Kidney epithelial cell (primary cell): ENCODE measurements around the gene SELENON. TPM values are rescaled to one million over a fixed set of nuclear protein-coding genes. Genes with fewer than 3 reads are reported as not detected.

Experiments used
- DNase-seq: peaks from one replicate; pipeline ENCODE4 v3.0.0-alpha.2; 2010; ENCODE audit warnings: low read depth
- H3K27me3 ChIP-seq: 2 replicates; pipeline ENCODE4 v1.6.0; 2011; ENCODE audit warnings: low read length; ENCODE audit not compliant: control insufficient read depth, insufficient read depth
- H3K36me3 ChIP-seq: 2 replicates; pipeline ENCODE4 v1.5.1; 2011; ENCODE audit warnings: low read length; ENCODE audit not compliant: control insufficient read depth, insufficient read depth
- H3K4me3 ChIP-seq: 2 replicates; pipeline ENCODE4 v1.5.1; 2011; ENCODE audit warnings: low read depth, mild to moderate bottlenecking, control low read depth, low read length
- total RNA-seq: library from RNA; depleted of rRNA; stranded (reverse); fragments of >200 nt; gene quantifications from 2 replicates; pipeline ENCODE4 v1.2.3, GENCODE V29; 2015
- TF ChIP-seq, protein P1 (sequence below): IDR thresholded peaks from 2 replicates; pipeline ENCODE4 v1.5.1; 2011; ENCODE audit warnings: mild to moderate bottlenecking, moderate library complexity, low read length, control low read depth, inconsistent platforms; ENCODE audit not compliant: insufficient read depth, poor library complexity, severe bottlenecking

SELENON gene
- total RNA-seq, 1 donor from 2014 or later, result 50.8 TPM

DNA sequence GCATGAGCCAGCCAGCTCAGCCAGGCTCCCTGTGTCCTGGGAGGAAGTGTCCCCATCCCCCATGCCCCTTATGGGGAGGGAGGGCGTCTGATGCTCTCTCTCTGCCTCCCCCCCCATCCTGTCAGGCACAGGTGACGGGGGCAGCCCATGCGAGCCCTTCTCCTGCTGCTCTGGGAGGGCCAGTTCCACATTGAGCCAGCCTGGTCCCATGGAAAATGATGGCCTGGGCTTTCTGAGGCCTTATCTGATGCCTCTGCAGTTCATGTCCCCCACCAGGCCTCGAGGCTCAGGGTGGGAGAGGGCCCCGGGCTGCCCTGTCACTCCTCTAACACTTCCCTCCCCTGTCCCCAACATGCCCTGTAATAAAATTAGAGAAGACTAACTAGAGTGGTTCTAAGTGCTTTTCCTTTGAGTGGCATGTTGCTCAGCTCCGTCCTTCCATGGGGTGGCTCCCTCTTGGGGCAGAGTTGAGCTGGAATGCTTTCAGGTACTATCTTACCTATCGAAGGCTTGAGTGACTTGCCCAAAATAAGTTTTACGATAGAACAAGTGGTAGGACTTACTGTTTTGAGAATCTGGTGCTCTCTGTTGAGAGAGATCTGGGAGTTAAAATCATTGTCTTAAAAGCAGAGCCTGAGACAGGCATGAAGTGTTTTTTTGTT is 18.0 kb downstream of the SELENON start:
- Histone ChIP-seq H3K4me3 (no peak overlapping the region), H3K36me3 (no peaks in the 10 kb centered on the region), H3K27me3 (no peaks in the 10 kb centered on the region)
- no peak for DNase-seq
- TF ChIP-seq, protein P1, sequence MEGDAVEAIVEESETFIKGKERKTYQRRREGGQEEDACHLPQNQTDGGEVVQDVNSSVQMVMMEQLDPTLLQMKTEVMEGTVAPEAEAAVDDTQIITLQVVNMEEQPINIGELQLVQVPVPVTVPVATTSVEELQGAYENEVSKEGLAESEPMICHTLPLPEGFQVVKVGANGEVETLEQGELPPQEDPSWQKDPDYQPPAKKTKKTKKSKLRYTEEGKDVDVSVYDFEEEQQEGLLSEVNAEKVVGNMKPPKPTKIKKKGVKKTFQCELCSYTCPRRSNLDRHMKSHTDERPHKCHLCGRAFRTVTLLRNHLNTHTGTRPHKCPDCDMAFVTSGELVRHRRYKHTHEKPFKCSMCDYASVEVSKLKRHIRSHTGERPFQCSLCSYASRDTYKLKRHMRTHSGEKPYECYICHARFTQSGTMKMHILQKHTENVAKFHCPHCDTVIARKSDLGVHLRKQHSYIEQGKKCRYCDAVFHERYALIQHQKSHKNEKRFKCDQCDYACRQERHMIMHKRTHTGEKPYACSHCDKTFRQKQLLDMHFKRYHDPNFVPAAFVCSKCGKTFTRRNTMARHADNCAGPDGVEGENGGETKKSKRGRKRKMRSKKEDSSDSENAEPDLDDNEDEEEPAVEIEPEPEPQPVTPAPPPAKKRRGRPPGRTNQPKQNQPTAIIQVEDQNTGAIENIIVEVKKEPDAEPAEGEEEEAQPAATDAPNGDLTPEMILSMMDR, result peak; percentile 39

DNA sequence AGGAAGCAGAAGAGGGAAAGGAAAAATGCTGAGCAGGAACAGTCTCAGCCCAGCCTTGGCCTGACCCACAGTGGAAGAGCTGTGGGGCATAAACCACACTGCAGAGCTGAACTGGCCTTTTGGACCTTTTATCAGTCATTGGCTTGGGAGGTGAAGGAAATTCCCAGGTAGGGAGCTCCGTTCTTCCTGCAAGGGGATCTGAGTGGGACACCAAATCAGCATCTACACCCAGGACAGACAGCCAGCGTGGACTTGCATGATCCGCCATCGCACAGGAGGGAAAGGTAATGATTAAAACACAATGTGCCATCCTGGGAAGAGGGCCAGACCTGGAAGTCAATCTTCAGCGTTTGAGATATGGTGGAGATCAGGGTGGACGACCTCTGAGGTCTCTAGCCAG is 18.6 kb downstream of the SELENON start:
- H3K36me3 ChIP-seq, result no peaks in the 10 kb centered on the region
- DNase-seq, result no peak
- H3K27me3 ChIP-seq, result no peaks in the 10 kb centered on the region
- no peak overlapping the region for H3K4me3 ChIP-seq
- TF ChIP-seq, protein P1, result no peak

DNA sequence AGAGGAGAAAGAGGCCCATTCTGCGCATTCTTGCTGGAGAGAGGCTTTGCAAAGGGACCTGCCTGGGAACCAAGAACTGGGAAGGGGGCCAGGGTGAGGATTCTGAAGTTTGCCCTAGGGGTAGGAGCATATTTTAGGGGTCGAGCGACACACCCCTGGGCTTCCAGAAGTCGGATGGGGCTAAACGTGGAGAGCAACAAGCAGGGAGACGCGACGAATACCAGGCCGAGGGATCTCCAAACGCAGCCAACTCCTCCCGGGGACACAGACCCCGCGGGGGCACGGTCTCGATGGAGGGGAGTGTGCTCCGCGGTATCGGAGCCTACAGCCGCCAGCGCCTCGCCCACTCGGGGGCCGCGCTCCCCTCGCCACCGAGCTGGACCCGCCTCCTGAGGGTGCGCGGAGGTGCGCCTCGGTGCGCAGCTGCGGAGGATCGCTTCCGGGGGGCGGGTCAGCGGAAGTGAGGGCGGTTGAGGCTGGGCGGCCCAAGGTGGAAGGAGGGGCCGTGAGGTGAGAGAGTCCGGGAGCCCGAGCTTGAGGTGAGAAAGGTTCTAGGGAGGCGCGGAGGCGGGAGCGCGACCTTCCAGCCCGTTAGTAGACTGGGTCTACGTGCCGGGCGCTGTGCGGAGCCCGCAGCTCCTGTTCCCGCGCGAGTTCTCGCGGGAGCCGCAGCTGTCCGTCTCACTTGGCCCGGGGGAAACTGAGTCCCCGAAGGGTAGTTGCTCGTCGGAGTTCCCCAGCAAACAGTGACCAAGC is 19.7 kb downstream of the SELENON start, which contains the start of gene MTFR1L:
Gene MTFR1L (plus strand): TSS at position 464 of the 756 bp plus-strand sequence. CDS start 3,151 bp downstream, outside the sequence.
- H3K36me3 ChIP-seq, result no peaks in the 10 kb centered on the region
- TF ChIP-seq, protein P1, result no peak
- peak; percentile 50 for DNase-seq
- no peaks in the 10 kb centered on the region for H3K27me3 ChIP-seq
- H3K4me3 ChIP-seq, result peak within 1 kb of the TSS; percentile 85

DNA sequence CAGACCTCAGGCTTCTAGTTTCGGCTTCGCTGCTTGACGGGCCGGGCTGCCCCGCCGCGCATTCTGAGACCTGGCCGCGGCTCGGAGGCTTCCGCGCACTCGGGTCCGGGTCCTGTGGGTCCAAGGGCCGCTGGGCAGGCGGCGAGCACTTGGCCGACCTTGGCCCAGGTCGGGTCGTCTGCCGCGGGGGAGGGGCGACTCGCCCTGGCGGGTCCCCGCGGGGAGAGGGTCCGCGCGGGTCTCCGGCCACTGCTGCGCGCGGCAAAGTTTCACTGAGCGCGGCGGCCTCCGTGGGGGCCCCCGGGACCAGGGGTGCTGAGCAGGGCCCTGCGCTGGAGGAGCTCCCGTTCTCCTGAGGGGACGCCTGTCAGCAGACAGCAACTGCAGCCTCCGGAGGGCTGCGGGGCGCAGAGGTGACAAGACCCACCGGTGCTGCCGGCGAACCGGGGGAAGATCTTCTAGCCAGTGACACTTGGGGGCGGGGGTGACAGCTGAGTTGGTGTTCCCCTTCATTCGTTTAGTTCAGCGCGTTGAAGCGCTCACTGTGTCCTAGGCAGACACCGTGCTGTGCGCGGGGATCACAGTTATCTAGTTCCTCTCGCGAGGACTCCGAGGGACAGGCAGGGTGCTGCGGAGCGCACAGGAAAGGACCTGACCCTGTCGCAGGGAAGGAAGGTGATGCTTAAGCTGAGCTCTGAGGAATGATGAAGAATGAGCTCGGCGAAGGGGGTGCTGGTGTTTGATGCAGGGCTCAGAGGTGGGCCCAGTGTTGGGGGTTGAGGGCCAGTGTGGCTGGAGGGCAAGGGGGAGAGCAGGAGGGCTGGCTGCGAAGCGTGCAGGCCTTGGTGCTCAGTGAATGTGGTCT is 20.5 kb downstream of the SELENON start:
- TF ChIP-seq, protein P1, result no peak
- Histone ChIP-seq H3K36me3 (no peaks in the 10 kb centered on the region), H3K27me3 (no peaks in the 10 kb centered on the region), H3K4me3 (peak overlapping the region; percentile 85)
- DNase-seq, result no peak

DNA sequence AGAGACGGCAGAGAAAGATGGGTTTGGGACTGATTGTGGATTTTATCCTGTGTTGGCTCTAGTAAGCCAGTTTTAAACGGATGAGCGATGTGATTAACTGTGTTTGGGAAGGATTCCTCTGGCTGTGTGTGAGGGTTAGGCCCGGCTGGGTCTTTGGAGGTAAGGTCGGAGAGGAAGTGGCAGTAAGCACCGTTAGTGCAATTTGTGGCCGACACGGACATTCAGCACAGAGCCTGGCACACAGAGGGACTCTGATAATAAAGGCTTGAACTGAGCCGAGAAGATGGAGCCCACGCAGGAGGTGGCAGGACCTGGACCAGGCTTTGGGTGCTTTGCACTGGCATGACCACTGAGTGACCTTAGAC is 21.1 kb downstream of the SELENON start:
- no peak for DNase-seq

More for the DNA sequence above, 21.1 kb downstream of the SELENON start:
- Histone ChIP-seq H3K4me3 (peak overlapping the region; percentile 85), H3K27me3 (no peaks in the 10 kb centered on the region), H3K36me3 (no peaks in the 10 kb centered on the region)
- TF ChIP-seq, protein P1, result no peak
